Mesendoderm (in vitro differentiated cells): ENCODE results near the gene DAB1.

Experiments
- DNase-seq: peaks from one replicate; pipeline ENCODE4 v3.0.0; 2013
- H2AK5ac ChIP-seq: 2 replicates; pipeline ENCODE4 v1.6.1; 2013; ENCODE audit warnings: low read length, inconsistent platforms
- H2BK120ac ChIP-seq: 2 replicates; pipeline ENCODE4 v1.6.1; 2013; ENCODE audit warnings: low read depth, mild to moderate bottlenecking, low read length, moderate library complexity, mixed read lengths
- H2BK15ac ChIP-seq: replicated peaks from 2 replicates; pipeline ENCODE4 v1.6.1; 2013; ENCODE audit warnings: low read depth, mild to moderate bottlenecking, moderate library complexity
- H2BK5ac ChIP-seq: 2 replicates; pipeline ENCODE4 v1.6.1; 2013; ENCODE audit warnings: low read length, inconsistent platforms
- H3K18ac ChIP-seq: 2 replicates; pipeline ENCODE4 v1.6.1; 2013; ENCODE audit warnings: mild to moderate bottlenecking, low read length, mixed read lengths
- H3K23ac ChIP-seq: one replicate; pipeline ENCODE4 v1.6.1; 2013; ENCODE audit warnings: low read length
- H3K27ac ChIP-seq: 2 replicates; pipeline ENCODE4 v1.5.1; 2013; ENCODE audit warnings: low read depth, mild to moderate bottlenecking, inconsistent platforms, low read length, moderate library complexity
- H3K27me3 ChIP-seq: 2 replicates; pipeline ENCODE4 v1.6.1; 2013; ENCODE audit warnings: low read length, control low read depth, mild to moderate bottlenecking, inconsistent platforms; ENCODE audit not compliant: insufficient read depth, poor library complexity
- H3K36me3 ChIP-seq: 2 replicates; pipeline ENCODE4 v1.6.1; 2013; ENCODE audit warnings: low read length, inconsistent platforms; ENCODE audit not compliant: control insufficient read depth, insufficient read depth
- H3K4ac ChIP-seq: one replicate; pipeline ENCODE4 v1.6.1; 2013; ENCODE audit warnings: low read depth, mild to moderate bottlenecking, low read length, moderate library complexity
- H3K4me1 ChIP-seq: 2 replicates; pipeline ENCODE4 v1.6.1; 2013; ENCODE audit warnings: low read depth, low read length, inconsistent platforms; ENCODE audit not compliant: control insufficient read depth
- H3K4me2 ChIP-seq: 2 replicates; pipeline ENCODE4 v1.6.1; 2013; ENCODE audit warnings: low read length
- H3K4me3 ChIP-seq: 2 replicates; pipeline ENCODE4 v1.5.1; 2013; ENCODE audit warnings: mild to moderate bottlenecking, low read length
- H3K56ac ChIP-seq: one replicate; pipeline ENCODE4 v1.6.1; 2013; ENCODE audit warnings: low read length
- H3K79me1 ChIP-seq: 2 replicates; pipeline ENCODE4 v1.6.1; 2013; ENCODE audit warnings: low read length, inconsistent platforms
- H3K79me2 ChIP-seq: 2 replicates; pipeline ENCODE4 v1.6.1; 2013; ENCODE audit warnings: mild to moderate bottlenecking, low read length; ENCODE audit not compliant: control insufficient read depth, insufficient read depth
- H3K9ac ChIP-seq: 2 replicates; pipeline ENCODE4 v1.6.1; 2013; ENCODE audit warnings: low read length, inconsistent platforms
- H4K5ac ChIP-seq: one replicate; pipeline ENCODE4 v1.6.1; 2013; ENCODE audit warnings: low read length
- H4K8ac ChIP-seq: one replicate; pipeline ENCODE4 v1.6.1; 2013; ENCODE audit warnings: low read depth, mild to moderate bottlenecking, control low read depth, low read length, moderate library complexity
- WGBS: extraction: QIAGEN DNeasy Blood & Tissue Kit; methylation state at CpG from one replicate; pipeline ENCODE4 v1.1.7; 2013; ENCODE audit warnings: low lambda C conversion rate, missing lambda C conversion rate; ENCODE audit not compliant: insufficient coverage; ENCODE audit errors: extremely low coverage; 5-methylcytosine and 5-hydroxymethylcytosine counted together

Gene DAB1

DNA sequence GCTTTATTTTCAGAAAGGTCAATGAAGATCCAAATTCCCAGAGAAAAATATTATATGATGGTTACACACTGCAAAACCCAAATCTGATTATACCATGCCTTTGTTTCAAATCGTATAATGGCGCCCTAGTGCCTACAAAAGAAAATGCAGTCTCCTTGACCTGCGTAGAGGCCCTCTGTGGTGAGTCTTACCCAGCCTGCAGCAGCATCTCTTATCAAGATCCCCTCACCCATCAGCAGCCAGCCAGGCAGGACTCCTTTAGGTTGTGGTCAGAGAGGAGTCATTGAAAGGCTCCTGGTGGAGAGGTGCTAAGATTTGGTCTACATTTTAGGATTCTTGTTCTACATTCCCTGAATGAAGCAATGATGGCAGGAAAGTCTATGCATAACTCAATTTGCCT is 23.7 kb upstream of the DAB1 start:
- Histone ChIP-seq H2BK15ac (no peak overlapping the region), H4K8ac (no peak overlapping the region), H3K79me2 (no peaks in the 10 kb centered on the region), H3K18ac (no peak overlapping the region), H3K4me2 (no peak overlapping the region), H3K23ac (no peak overlapping the region), H3K56ac (no peak overlapping the region), H3K4ac (no peak overlapping the region), H3K4me3 (no peak overlapping the region), H3K27ac (no peak overlapping the region), H2BK120ac (no peak overlapping the region), H3K27me3 (no peaks in the 10 kb centered on the region), H3K9ac (no peak overlapping the region), H3K36me3 (no peaks in the 10 kb centered on the region), H2BK5ac (no peak overlapping the region), H3K4me1 (peaks cover 5% of the 10 kb centered on the region), H2AK5ac (no peak overlapping the region), H3K79me1 (no peaks in the 10 kb centered on the region), H4K5ac (no peak overlapping the region)
- peak; percentile 70 for DNase-seq
- no CpG with 5 or more reads among the region's 3 CpGs for WGBS

DNA sequence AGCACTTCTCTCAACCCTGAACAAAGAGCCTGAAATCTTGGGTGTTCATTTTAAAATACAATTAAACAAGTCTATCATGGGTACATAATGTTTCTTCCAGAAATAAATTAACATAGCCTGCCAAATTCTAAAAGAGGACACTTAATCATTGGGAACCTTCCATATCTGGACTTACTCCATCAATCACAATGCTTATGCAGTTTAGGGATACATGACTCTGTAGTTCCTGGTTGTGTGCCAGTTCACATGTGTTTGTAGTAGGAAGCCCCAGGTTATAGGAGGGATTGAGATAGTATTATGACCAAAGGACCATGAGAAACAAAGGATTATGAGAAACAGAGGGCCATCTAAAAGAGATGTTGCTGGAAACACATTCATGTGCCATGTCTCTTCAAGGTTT is 19.1 kb upstream of the DAB1 start:
- H3K79me1 ChIP-seq: no peaks in the 10 kb centered on the region
- H3K27ac ChIP-seq: no peak overlapping the region

DNA sequence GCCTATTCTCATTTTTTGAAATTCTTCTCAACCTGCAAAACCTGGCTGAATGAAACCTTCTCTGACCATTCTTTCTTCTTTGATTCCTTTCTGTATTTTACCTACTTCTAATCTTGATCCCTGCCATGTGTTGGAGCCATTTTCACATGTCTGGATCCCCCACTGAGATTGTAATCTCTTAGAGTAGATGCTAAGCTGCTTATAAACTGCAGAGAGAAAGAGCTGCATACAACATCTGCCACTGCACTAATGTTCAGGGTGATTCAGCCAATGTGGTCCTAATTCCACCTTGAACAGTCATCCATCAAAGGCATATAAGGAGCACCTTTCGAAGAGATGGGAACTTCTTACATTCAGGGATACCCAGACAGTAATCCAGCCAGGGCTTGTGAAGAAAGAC is 16.2 kb upstream of the DAB1 start:
- no CpG with 5 or more reads among the region's 1 CpG for WGBS
- Histone ChIP-seq H3K79me2 (no peaks in the 10 kb centered on the region), H3K4me3 (no peak overlapping the region), H2BK120ac (no peak overlapping the region), H4K5ac (no peak overlapping the region), H3K9ac (peak overlapping the region; percentile 6), H3K27me3 (no peaks in the 10 kb centered on the region), H3K56ac (peak overlapping the region; percentile 61), H3K4me1 (peaks cover 6% of the 10 kb centered on the region), H2BK5ac (peak overlapping the region; percentile 66), H3K27ac (peak overlapping the region; percentile 25), H3K4ac (no peak overlapping the region), H2BK15ac (no peak overlapping the region), H3K36me3 (no peaks in the 10 kb centered on the region), H3K4me2 (peak overlapping the region; percentile 25), H3K79me1 (no peaks in the 10 kb centered on the region), H3K18ac (peak overlapping the region; percentile 33), H3K23ac (no peak overlapping the region), H4K8ac (no peak overlapping the region), H2AK5ac (peak overlapping the region; percentile 90)
- peak; percentile 93 for DNase-seq

More for the DNA sequence above, 19.1 kb upstream of the DAB1 start:
- H3K9ac ChIP-seq: no peak overlapping the region
- H3K56ac ChIP-seq: no peak overlapping the region
- DNase-seq: no peak
- no peak overlapping the region for H3K4me3 ChIP-seq
- peaks cover 6% of the 10 kb centered on the region for H3K4me1 ChIP-seq
- no peak overlapping the region for H3K18ac ChIP-seq
- H3K27me3 ChIP-seq: no peaks in the 10 kb centered on the region
- no peak overlapping the region for H4K8ac ChIP-seq
- H2AK5ac ChIP-seq: no peak overlapping the region
- H2BK5ac ChIP-seq: no peak overlapping the region
- H3K4ac ChIP-seq: no peak overlapping the region
- no peak overlapping the region for H3K23ac ChIP-seq
- no peak overlapping the region for H4K5ac ChIP-seq
- H3K36me3 ChIP-seq: no peaks in the 10 kb centered on the region
- H3K79me2 ChIP-seq: no peaks in the 10 kb centered on the region
- H3K4me2 ChIP-seq: no peak overlapping the region
- H2BK15ac ChIP-seq: no peak overlapping the region
- H2BK120ac ChIP-seq: no peak overlapping the region

- Histone ChIP-seq H4K8ac (no peak overlapping the region), H3K27me3 (no peaks in the 10 kb centered on the region), H3K4me3 (no peak overlapping the region), H3K9ac (no peak overlapping the region), H3K56ac (peak overlapping the region; percentile 50), H3K79me2 (no peaks in the 10 kb centered on the region), H3K79me1 (no peaks in the 10 kb centered on the region), H3K4me1 (no peaks in the 10 kb centered on the region), H3K23ac (no peak overlapping the region), H3K18ac (no peak overlapping the region), H2BK5ac (no peak overlapping the region), H2BK120ac (no peak overlapping the region), H2BK15ac (no peak overlapping the region), H3K27ac (no peak overlapping the region), H3K36me3 (no peaks in the 10 kb centered on the region), H3K4me2 (no peak overlapping the region), H4K5ac (no peak overlapping the region), H2AK5ac (no peak overlapping the region), H3K4ac (no peak overlapping the region)
- WGBS: no CpG with 5 or more reads among the region's 5 CpGs
- no peak for DNase-seq
Measured at GRCh38 chr1:57431400-57431799, 7.5 kb upstream of the DAB1 start.

DNA sequence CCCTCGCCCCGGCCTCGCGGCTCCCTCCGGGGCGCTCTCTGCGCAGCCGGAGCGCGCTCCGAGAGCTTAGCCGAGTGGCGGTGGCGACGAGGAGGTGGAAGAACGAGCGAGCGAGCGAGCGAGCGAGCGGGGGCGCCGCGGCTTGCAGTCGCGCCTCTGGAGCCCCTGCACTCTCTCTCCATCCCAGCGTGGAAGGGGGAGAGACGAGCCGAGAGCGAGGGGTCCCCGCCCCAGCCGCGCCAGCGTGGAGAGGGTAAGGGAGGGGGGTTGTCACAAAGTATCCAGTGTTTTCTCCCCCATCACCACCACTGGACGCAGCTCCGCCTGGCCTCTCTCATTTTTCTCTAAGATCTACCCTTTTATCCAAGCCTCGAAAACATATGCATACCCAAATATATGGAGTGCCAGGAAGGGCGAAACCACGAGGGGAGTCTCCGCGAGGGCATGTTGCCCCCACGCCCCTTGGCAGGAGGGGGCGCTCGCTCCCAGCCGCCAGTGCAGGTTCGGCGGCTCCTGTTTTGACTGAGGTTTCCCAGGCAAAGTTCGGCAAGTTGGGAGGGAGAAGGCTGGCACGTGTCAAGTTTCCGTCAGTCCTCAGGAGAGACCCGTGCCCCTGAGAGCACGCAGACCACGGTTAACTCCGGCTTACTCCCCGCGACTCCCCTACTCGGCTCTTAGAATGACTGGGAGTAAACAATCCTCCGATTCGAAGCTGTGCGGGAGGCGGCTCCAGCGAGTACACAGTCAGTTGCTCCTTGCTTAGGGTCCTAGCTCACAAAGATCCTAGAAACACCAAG is 569 bp upstream of the DAB1 start:
- Histone ChIP-seq H3K18ac (peak overlapping the region; percentile 95), H4K8ac (no peak overlapping the region), H3K9ac (peak overlapping the region; percentile 82), H3K27ac (peak overlapping the region; percentile 52), H3K4me2 (peak overlapping the region; percentile 77), H3K27me3 (no peaks in the 10 kb centered on the region), H2BK15ac (no peak overlapping the region), H2BK5ac (peak overlapping the region; percentile 79), H3K4ac (peak overlapping the region; percentile 64), H3K36me3 (no peaks in the 10 kb centered on the region), H3K79me1 (no peaks in the 10 kb centered on the region), H3K4me1 (peaks cover 16% of the 10 kb centered on the region), H3K23ac (peak overlapping the region; percentile 48), H2BK120ac (peak overlapping the region; percentile 80), H3K4me3 (peak overlapping the region; percentile 48), H3K79me2 (peaks cover 15% of the 10 kb centered on the region), H4K5ac (no peak overlapping the region), H2AK5ac (no peak overlapping the region), H3K56ac (peak overlapping the region; percentile 89)
- DNase-seq: peak; percentile 91
- no CpG with 5 or more reads among the region's 63 CpGs for WGBS
